NCI-H774 (cell line): ENCODE measurements around the gene BTBD19.

ENCODE experiments used
- DNase-seq: peaks from one replicate; lab custom pipeline; 2025; lab: John Stamatoyannopoulos, UW

The BTBD19 gene

GRCh38 chr1:44857446-44857845 lies 49.1 kb downstream of the BTBD19 start:
- DNase-seq: no peak

- no peak for DNase-seq
These were observed 52.0 kb downstream of the BTBD19 start for GRCh38 chr1:44860331-44860730.

GRCh38 chr1:44860891-44861425 lies 52.6 kb downstream of the BTBD19 start:
- no peak for DNase-seq

DNA sequence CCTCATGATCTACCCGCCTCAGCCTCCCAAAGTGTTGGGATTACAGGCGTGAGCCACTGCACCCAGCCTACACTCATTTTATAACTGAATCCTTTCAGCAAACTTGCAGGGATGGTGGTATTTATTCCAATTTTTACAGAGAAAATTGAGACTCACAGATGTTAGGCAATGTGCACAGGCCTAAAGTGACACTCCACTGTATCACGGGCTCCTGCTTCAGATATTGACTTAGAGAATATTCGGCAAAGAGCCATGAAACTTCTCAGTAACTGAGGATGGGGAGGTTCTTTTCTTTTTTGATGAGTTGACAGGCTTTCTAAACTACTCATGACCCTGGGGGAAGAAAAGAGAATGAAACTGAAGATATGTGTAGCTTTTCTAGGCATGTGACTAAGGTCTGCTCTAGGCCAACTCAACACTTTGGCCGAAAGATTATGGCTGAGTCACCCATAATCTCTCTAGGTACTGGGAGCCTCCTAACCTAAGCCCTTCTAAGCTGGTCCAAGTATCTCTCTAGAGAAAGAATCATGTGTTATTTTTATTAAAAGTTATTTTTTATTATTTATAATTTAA lies 54.6 kb downstream of the BTBD19 start:
- DNase-seq: no peak
